ENCODE results near the gene RFWD3.
A peak's percentile ranks its signal among the peaks of the same experiment; 100 is the strongest.

DNA sequence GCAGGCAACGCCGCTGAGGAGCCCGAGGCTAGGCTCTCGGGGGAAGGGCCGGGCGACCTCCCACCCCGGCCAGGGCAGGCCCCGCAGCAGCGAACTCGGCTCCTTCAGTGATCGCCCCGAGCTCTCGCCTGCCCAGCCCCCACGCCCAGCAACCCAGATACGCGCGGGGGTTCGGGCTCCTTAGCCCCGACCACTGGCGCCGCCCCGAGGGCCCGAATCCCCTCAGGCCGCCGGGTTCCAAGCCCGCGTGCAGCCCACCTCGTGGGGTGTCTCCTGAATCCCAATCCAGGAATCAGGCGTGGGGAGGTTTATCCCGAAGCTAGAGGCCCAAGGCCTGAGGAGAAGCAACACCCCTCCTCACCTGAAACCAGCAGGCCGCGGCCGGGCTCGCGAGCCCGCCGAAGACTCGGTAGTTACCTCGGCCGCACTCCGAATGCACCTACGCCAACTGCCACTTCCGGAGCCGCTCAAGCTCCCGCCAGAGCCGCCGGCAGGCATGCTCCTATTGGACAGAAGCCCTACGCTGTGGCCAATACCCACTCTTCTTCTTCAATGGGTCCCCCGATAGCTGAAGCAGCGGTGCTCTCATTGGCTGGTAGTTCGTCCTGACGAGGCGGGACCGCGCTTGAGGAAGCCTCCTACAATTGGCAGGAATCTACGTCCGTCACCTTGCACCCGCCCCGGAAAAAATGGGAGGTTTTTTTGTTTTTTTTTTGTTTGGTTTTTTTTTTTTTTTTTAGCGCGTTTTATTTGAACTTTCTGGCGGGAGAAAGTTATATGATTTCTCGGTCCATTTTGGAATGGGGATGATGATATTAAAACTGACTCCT is at the start of gene RFWD3:
- TF ChIP-seq, protein P1, sequence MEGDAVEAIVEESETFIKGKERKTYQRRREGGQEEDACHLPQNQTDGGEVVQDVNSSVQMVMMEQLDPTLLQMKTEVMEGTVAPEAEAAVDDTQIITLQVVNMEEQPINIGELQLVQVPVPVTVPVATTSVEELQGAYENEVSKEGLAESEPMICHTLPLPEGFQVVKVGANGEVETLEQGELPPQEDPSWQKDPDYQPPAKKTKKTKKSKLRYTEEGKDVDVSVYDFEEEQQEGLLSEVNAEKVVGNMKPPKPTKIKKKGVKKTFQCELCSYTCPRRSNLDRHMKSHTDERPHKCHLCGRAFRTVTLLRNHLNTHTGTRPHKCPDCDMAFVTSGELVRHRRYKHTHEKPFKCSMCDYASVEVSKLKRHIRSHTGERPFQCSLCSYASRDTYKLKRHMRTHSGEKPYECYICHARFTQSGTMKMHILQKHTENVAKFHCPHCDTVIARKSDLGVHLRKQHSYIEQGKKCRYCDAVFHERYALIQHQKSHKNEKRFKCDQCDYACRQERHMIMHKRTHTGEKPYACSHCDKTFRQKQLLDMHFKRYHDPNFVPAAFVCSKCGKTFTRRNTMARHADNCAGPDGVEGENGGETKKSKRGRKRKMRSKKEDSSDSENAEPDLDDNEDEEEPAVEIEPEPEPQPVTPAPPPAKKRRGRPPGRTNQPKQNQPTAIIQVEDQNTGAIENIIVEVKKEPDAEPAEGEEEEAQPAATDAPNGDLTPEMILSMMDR (IDR thresholded peaks at IDR 0.05 in 8 of 11, conservative IDR thresholded peaks at IDR 0.05 in 3 of 11) = peak in 2 of 11 experiments; percentile 17 to 33
- TF ChIP-seq POLR2A (IDR thresholded peaks at IDR 0.05) = no peak
